ENCODE data around the gene FRRS1. TPM values are rescaled to one million over a fixed set of nuclear protein-coding genes. Genes with fewer than 3 reads are reported as not detected.
A peak's percentile ranks its signal among the peaks of the same experiment; 100 is the strongest.
"Not testable (repeated sequence)": the region's sequence is repeated elsewhere in the genome, so short reads cannot be mapped to it uniquely, and the experiment has no call there.

The FRRS1 gene, protein sequence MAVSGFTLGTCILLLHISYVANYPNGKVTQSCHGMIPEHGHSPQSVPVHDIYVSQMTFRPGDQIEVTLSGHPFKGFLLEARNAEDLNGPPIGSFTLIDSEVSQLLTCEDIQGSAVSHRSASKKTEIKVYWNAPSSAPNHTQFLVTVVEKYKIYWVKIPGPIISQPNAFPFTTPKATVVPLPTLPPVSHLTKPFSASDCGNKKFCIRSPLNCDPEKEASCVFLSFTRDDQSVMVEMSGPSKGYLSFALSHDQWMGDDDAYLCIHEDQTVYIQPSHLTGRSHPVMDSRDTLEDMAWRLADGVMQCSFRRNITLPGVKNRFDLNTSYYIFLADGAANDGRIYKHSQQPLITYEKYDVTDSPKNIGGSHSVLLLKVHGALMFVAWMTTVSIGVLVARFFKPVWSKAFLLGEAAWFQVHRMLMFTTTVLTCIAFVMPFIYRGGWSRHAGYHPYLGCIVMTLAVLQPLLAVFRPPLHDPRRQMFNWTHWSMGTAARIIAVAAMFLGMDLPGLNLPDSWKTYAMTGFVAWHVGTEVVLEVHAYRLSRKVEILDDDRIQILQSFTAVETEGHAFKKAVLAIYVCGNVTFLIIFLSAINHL
- total RNA-seq, result under 1 TPM; 0.82 to 0.86 (median 0.84) TPM

DNA sequence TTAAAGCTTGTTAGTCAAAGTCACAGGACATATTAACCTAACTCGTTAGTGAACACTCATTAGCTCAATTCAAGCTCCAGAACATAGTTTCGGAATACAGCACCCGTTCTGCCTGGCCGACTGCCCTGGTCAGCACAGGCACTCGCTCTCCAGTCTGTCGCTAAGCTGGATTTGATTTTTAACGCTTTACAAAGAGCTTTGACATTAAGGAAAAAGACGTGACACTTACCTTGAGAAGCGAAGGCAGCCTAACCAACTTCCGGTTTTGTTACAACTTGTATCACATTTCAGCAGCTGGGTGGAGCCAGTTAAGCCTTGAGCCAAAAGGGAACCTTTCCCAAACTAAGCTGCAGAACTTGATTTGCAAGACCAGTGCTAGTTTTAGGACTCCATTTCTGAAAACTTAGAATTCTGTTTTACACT is at the start of gene FRRS1:
Gene FRRS1 (minus strand): TSS at position 258 of the 423 bp plus-strand sequence. CDS start 17,867 bp downstream, outside the sequence.
- peak within 1 kb of the TSS; percentile 87 for H3K4me3 Mint-ChIP-seq
- H3K36me3 Mint-ChIP-seq (ENCODE audit: insufficient read depth), result no peaks in the 10 kb centered on the region
- H3K9me3 Mint-ChIP-seq, result no peaks in the 10 kb centered on the region
- H3K4me1 Mint-ChIP-seq (ENCODE audit: low read depth), result peaks cover 6% of the 10 kb centered on the region
- ATAC-seq (peak; percentile 65 to 72), DNase-seq (no peak)
- peaks cover 5% of the 10 kb centered on the region for H3K27me3 Mint-ChIP-seq (ENCODE audit: low read depth)

GRCh38 chr1:99814373-99814900 is 48.0 kb upstream of the FRRS1 start:
- H3K36me3 Mint-ChIP-seq (ENCODE audit: insufficient read depth), result no peaks in the 10 kb centered on the region
- H3K27me3 Mint-ChIP-seq (ENCODE audit: low read depth), result peaks cover 7% of the 10 kb centered on the region
- no peak overlapping the region for H3K4me3 Mint-ChIP-seq
- DNase-seq (no peak), ATAC-seq (no peak)
- no peaks in the 10 kb centered on the region for H3K4me1 Mint-ChIP-seq (ENCODE audit: low read depth)
- no peaks in the 10 kb centered on the region for H3K9me3 Mint-ChIP-seq

DNA sequence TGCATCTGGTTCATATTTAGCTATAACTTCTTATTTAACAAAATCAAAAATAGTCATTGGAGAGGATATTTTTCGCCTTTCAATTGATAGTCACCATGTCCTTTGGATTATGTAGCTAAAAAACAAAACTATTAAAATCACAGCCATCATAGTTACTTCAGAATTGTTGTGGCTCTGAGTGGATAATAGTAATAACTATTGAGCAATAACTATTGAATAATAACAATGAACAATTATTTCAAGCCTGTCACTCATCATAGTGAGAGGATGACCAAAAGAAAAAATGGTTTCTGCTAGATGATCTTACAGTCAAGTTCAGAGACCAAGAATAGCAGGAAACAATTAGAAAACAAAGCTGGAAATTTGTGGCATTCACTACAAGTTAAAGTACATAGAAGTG is 45.3 kb upstream of the FRRS1 start:
- H3K36me3 Mint-ChIP-seq (ENCODE audit: insufficient read depth), result no peaks in the 10 kb centered on the region
- no peak for ATAC-seq
- peaks cover 10% of the 10 kb centered on the region for H3K27me3 Mint-ChIP-seq (ENCODE audit: low read depth)
- no peak for DNase-seq
- H3K4me1 Mint-ChIP-seq (ENCODE audit: low read depth), result peaks cover 5% of the 10 kb centered on the region
- H3K9me3 Mint-ChIP-seq, result no peaks in the 10 kb centered on the region
- no peak overlapping the region for H3K4me3 Mint-ChIP-seq

DNA sequence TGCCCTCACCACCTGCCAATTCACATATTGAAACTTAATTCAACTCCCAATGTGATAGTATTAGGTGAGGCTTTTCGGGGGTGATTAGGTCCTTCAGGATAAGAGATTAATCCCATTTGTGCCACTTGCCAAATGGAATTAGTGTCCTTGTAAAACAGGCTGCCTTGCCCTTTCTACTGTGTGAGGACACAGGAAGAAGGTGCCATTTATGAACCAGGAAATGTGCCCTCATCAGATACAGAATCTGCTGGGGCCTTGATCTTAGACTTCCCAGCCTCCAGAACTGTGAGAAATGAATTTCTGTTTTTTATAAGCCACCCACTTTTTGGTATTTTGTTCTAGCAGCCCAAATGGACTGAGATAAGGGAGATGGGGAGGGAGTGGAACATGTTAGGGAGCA is 44.6 kb upstream of the FRRS1 start:
- ATAC-seq, result no peak

GRCh38 chr1:99808391-99809115 is 42.1 kb upstream of the FRRS1 start:
- H3K27me3 Mint-ChIP-seq (ENCODE audit: low read depth), result peaks cover 14% of the 10 kb centered on the region
- ATAC-seq (peak; percentile 77 to 88), DNase-seq (no peak)
- H3K4me3 Mint-ChIP-seq, result no peak overlapping the region
- no peaks in the 10 kb centered on the region for H3K9me3 Mint-ChIP-seq
- H3K4me1 Mint-ChIP-seq (ENCODE audit: low read depth), result peaks cover 5% of the 10 kb centered on the region
- H3K36me3 Mint-ChIP-seq (ENCODE audit: insufficient read depth), result no peaks in the 10 kb centered on the region

More for the DNA sequence above, 44.6 kb upstream of the FRRS1 start:
- Mint-ChIP-seq H3K4me1 (ENCODE audit: low read depth) (peaks cover 5% of the 10 kb centered on the region), H3K27me3 (ENCODE audit: low read depth) (peaks cover 10% of the 10 kb centered on the region), H3K9me3 (no peaks in the 10 kb centered on the region), H3K36me3 (ENCODE audit: insufficient read depth) (no peaks in the 10 kb centered on the region), H3K4me3 (no peak overlapping the region)
- DNase-seq, result no peak

DNA sequence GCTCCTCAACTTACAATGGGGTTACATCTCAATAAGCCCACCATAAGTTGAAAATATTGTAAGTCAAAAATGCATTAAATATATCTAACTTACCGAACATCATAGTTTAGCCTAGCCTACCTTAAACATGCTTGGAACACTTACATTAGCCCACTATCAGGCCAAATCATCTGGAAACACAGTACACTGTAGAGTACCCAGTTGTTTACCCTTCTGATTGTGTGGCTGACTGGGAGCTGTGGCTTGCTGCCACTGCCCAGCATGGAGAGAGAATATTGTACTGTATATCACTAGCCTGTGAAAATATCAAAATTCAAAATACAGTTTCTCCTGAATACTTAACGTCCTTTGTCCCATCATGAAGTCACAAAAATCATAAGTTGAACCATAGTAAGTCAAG is 40.4 kb upstream of the FRRS1 start:
- H3K4me1 Mint-ChIP-seq (ENCODE audit: low read depth), result peaks cover 5% of the 10 kb centered on the region
- ATAC-seq, result no peak

DNA sequence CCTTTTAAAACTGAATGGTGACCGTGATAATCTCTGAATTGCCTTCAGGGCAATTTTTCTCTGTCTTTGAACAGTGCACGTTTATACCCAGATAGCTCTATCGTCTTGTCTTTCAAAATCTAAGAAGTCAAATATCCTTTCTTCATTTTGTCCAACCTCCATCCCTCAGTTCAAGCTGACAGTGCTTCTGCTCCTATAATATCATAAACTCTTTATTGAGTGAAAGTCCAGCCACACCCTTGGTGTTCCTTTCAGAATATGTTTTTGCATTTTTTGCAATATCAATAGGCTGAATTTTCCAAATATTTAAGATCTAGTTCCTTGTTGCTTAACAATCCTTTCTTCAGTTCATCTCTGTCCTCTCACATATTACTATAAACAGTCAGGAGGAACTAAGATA is 35.1 kb upstream of the FRRS1 start:
- no peaks in the 10 kb centered on the region for H3K9me3 Mint-ChIP-seq
- H3K4me3 Mint-ChIP-seq, result no peak overlapping the region
- DNase-seq, result no peak
- peaks cover 14% of the 10 kb centered on the region for H3K27me3 Mint-ChIP-seq (ENCODE audit: low read depth)
- no peaks in the 10 kb centered on the region for H3K4me1 Mint-ChIP-seq (ENCODE audit: low read depth)
- H3K36me3 Mint-ChIP-seq (ENCODE audit: insufficient read depth), result peaks cover 2% of the 10 kb centered on the region
- no peak for ATAC-seq

More for the DNA sequence above, 40.4 kb upstream of the FRRS1 start:
- Mint-ChIP-seq H3K36me3 (ENCODE audit: insufficient read depth) (no peaks in the 10 kb centered on the region), H3K4me3 (no peak overlapping the region), H3K9me3 (no peaks in the 10 kb centered on the region), H3K27me3 (ENCODE audit: low read depth) (peaks cover 7% of the 10 kb centered on the region)
- DNase-seq, result no peak

DNA sequence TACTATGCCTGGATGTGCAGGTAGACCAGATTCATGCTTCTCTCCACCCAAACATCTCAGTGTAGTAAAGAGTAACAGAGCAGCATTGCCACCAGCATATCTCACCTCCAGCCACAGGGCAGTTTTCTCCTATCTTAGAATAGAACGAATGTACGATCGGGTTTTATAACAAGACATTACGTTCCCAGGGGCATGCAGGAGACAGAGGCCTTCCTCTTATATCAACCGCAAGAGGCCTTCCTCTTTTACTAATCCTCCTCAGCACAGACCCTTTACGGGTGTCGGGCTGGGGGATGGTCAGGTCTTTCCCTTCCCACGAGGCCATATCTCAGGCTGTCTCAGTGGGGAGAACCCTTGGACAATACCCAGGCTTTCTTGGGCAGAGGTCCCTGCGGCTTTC is 27.4 kb upstream of the FRRS1 start:
- H3K36me3 Mint-ChIP-seq (ENCODE audit: insufficient read depth); DNase-seq; H3K4me3 Mint-ChIP-seq; H3K27me3 Mint-ChIP-seq (ENCODE audit: low read depth); H3K4me1 Mint-ChIP-seq (ENCODE audit: low read depth); H3K9me3 Mint-ChIP-seq; ATAC-seq: not testable (repeated sequence)

DNA sequence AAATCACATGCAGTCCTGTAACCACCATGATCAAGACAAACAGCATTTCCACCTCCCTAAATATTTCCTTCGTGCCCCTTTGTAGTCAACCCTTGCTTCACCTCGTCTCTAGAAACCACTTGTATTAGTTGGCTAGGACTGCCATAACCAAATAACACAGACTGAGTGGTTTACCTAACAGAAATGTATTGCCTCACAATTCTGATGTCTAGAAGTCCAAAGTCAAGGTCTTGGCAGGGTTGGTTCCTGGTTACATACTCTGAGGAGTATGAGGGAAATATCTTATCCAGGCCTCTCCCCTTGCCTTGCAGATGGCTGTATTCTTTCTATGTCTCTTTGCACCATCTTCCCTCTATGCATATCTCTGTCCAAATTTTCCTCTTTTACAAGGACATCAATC is 23.3 kb upstream of the FRRS1 start:
- no peak for DNase-seq
- no peaks in the 10 kb centered on the region for H3K36me3 Mint-ChIP-seq (ENCODE audit: insufficient read depth)
- H3K9me3 Mint-ChIP-seq, result no peaks in the 10 kb centered on the region
- peaks cover 4% of the 10 kb centered on the region for H3K27me3 Mint-ChIP-seq (ENCODE audit: low read depth)
- peaks cover 15% of the 10 kb centered on the region for H3K4me1 Mint-ChIP-seq (ENCODE audit: low read depth)
- ATAC-seq, result no peak
- H3K4me3 Mint-ChIP-seq, result no peak overlapping the region

DNA sequence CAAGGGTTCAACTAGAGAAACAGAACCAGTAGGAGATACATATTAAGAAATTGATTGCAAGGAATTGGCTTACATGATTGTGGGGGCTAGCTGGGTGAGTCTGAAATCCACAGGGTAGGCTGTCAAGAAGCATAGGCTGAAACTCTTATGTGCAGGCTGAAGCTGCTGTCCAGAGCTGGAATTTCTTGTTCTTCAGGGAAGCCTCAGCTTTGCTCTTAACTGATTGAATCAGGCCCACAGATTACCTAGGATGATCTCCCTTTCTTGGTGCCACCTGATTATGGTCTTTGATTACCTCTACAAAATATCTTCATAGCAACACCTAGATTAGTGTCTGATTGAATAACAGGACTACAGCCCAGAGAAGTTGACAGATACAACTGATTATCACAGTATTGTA is 22.5 kb upstream of the FRRS1 start:
- H3K4me3 Mint-ChIP-seq, result no peak overlapping the region
- H3K9me3 Mint-ChIP-seq, result no peaks in the 10 kb centered on the region
- peaks cover 6% of the 10 kb centered on the region for H3K27me3 Mint-ChIP-seq (ENCODE audit: low read depth)
- DNase-seq, result no peak
- no peak for ATAC-seq
- peaks cover 23% of the 10 kb centered on the region for H3K4me1 Mint-ChIP-seq (ENCODE audit: low read depth)
- no peaks in the 10 kb centered on the region for H3K36me3 Mint-ChIP-seq (ENCODE audit: insufficient read depth)

DNA sequence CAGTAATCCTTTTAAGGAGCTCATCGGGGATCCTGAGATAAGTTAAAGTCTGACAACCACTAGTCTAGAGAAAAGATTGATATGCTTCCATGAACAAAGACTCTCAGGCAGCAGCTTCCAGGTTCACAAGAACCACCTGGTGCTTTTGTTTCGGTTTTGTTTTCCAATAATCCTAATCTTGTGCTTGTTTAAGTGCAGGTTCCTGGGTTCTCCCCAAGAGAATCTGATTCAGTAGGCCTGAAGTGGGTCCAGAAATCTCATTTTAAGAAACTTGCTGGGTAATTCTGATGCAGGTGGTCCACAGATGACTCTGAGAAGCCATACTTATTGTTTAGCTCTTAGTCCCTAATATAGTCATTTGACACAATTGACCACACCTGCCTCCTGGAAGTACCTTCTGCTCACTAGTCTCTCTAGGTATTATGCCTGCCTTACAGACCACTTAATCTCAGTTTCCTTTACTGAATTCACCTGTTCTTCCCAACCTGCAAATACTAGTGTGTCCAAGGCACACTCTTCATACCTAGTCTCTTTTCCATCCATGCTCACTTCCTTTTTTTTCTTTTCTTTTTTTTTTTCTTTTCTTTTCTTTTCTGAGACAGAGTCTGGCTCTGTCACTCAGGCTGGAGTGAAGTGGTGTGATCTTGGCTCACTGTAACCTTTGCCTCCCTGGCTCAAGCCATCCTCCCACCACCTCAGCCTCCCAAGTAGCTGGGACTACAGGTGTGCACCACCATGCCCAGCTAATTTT is 20.5 kb upstream of the FRRS1 start:
- Mint-ChIP-seq H3K4me1 (ENCODE audit: low read depth) (peaks cover 23% of the 10 kb centered on the region), H3K9me3 (no peaks in the 10 kb centered on the region), H3K27me3 (ENCODE audit: low read depth) (peaks cover 17% of the 10 kb centered on the region), H3K4me3 (no peak overlapping the region), H3K36me3 (ENCODE audit: insufficient read depth) (no peaks in the 10 kb centered on the region)
- peak; percentile 18 to 43 for ATAC-seq
- DNase-seq, result no peak

DNA sequence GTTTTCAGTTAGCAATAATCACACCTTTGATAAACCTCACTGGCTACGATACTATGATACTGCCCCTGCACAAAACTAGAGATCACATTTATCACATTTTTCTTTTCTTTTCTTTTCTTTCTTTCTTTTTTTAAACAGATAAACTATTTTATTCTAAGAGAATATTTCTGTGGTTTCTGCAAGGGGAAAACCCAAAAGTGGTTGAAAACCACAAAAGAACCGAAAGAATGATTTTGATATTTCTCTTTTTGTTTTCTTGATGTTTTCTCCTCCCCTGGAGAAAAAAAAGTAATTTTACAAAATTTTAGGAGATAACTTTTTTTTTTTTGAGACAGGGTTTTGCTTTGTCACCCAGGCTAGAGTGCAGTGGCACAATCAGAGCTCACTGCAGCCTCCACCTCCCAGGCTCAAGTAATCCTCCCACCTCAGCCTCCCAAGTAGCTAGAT is 18.4 kb upstream of the FRRS1 start:
- peak; percentile 14 to 18 for ATAC-seq
- Mint-ChIP-seq H3K36me3 (ENCODE audit: insufficient read depth) (no peaks in the 10 kb centered on the region), H3K9me3 (no peaks in the 10 kb centered on the region), H3K4me3 (peak overlapping the region; percentile 29), H3K4me1 (ENCODE audit: low read depth) (peaks cover 23% of the 10 kb centered on the region), H3K27me3 (ENCODE audit: low read depth) (peaks cover 27% of the 10 kb centered on the region)
- DNase-seq, result no peak

- peaks cover 25% of the 10 kb centered on the region for H3K27me3 Mint-ChIP-seq (ENCODE audit: low read depth)
- ATAC-seq, result no peak
Observed at GRCh38 chr1:99784143-99784542, 17.7 kb upstream of the FRRS1 start.

GRCh38 chr1:99782920-99783319 is 16.5 kb upstream of the FRRS1 start:
- Mint-ChIP-seq H3K36me3 (ENCODE audit: insufficient read depth) (no peaks in the 10 kb centered on the region), H3K4me3 (no peak overlapping the region), H3K27me3 (ENCODE audit: low read depth) (peaks cover 25% of the 10 kb centered on the region), H3K4me1 (ENCODE audit: low read depth) (peaks cover 23% of the 10 kb centered on the region), H3K9me3 (no peaks in the 10 kb centered on the region)
- no peak for DNase-seq
- no peak for ATAC-seq

More at GRCh38 chr1:99784143-99784542, 17.7 kb upstream of the FRRS1 start:
- Mint-ChIP-seq H3K9me3 (no peaks in the 10 kb centered on the region), H3K36me3 (ENCODE audit: insufficient read depth) (no peaks in the 10 kb centered on the region), H3K4me3 (peak overlapping the region; percentile 29), H3K4me1 (ENCODE audit: low read depth) (peaks cover 23% of the 10 kb centered on the region)
- DNase-seq, result no peak
